SHP77 treated with DMSO at 0.1 percent for 48 hours (cell line): ENCODE results near the gene GRIN2A.

ENCODE experiments used
- DNase-seq: peaks from one replicate; lab custom pipeline; 2025; lab: John Stamatoyannopoulos, UW

The GRIN2A gene

DNA sequence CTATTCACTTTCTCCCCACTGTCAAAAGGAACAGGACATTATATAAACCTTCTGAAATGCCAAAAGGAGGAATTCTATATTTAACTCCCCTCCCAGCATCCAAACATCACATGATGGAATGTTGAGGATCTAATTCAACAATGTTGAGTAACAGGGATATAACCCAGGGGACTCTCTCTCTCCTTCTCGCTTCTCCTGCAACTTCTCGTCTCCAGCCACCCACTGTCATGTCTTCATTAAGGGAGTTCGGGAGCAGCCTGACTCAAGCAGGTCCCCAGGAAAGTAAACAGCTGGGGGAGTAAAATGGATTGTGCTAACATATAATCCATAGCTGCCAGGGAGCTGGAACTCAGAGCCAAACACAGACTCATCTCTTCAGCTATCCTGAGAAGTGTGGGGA, 51.7 kb downstream of the GRIN2A start:
- no peak for DNase-seq

DNA sequence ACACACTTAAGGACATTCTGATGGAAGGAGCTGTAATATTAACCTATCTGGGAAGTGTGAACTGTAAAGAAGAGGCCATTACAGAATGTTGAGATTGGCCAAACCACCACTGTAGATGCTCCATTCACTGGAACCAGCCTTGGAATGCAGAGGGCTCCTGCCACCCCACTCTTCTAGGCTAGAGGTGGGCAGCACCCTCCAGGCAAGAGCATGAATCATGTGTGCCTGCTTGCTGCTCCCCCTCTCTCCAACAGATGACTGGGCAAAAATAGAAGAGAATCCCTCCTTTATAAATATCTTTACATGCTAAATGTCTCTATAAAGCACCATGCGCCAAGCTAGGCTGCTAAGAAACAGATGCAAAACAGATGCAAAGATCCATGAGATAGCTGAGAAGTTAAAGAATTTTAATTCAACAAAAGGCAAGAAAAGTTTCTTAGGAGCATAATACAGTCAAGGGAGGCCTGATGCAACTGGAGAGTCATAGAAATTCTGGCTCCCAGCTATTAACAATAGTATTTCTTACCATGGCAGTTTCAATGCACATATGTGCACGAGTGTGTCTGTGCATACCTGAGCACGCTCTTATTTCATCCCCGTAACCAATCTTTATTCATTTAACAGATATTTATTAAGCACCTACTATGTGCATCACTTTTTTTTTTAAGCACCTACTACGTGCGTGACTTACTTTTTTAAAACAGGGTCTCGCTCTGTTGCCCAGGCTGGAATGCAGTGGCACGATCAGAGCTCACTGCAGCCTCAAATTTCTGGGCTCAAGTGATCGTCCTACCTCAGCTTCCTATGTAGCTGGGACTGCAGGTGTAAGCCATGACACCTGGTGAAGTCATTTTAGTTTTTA, 53.6 kb downstream of the GRIN2A start:
- no peak for DNase-seq

DNA sequence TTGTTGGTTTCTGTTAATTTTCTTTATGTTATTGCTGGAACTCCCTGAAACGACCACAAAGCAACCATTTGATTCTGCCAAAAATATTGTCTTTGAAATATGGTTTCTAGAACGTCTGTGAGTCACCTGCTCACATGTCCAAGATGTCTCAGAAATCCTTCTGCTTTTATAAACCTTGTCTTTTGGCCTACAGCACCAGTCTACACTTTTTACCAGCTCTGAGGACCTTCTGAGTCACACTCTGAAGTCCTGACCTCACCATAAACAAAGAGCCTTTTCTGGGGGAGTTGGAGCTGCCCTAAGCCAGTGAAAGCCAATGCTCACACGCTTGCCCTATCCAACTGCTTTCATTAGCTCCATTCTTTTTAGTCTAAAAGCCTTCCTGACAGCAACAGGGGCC, 55.5 kb downstream of the GRIN2A start:
- DNase-seq: no peak

DNA sequence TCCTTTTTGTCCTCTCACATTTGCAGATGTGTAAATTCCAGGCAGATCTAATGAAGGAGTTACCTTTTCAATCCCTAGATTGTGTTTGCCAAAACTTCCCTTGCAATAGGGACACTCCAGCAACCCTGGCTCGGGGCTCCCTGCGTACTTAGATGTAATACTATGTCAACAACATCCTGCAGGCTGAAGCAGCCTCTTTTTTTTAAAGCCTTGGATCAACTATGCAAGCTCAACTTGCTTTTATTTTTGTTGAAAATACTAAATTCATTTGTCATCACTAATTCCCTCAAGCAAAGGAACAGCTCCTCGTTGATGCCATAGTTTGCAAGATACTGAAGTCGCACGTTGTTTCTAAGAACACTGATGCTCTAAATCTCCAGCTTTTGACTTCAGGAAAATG, 59.1 kb downstream of the GRIN2A start:
- no peak for DNase-seq

DNA sequence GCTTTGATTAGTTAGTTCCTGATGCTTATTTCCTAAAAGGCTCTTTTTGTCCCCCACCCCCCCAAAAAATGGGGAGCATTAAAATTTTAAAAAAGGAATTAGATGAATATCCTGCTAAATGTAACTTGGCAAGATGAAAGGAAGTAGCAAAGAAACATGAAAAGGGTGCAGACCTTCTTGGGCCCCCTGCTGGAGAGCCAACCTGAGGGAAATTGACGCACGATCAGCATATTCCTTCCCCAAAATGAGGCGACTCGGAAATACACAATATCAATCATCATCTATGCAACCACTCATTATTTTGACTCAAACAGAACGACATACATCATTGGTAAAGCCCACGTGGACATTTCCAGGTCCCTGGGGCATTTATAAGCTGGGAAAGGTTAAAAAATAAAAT, 59.7 kb downstream of the GRIN2A start:
- DNase-seq: no peak

DNA sequence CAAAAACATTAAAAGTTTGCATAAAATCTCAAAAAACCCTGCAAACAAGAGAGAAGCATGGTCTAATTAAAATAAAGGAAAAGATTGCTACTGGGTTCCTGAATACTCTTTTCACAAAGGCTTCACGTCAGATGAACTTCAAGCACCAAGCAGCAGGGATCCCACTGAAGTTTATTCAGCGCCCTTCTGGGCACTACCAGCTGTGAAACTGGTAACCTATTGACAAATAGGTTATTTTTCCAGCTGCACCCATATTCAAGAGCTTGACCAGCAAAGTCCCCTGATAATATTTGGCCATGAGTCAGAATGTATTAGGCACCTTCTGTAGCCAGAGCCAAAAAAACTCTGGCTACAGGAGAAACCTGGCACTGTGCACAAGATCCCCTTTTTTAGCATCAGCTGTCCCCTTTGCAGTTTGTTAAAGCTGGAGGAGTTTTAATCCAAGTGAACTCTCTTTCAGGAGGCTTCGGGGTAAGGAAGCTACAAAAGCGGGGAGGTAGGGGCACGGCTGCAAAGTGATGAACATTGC, 60.3 kb downstream of the GRIN2A start:
- DNase-seq: no peak

DNA sequence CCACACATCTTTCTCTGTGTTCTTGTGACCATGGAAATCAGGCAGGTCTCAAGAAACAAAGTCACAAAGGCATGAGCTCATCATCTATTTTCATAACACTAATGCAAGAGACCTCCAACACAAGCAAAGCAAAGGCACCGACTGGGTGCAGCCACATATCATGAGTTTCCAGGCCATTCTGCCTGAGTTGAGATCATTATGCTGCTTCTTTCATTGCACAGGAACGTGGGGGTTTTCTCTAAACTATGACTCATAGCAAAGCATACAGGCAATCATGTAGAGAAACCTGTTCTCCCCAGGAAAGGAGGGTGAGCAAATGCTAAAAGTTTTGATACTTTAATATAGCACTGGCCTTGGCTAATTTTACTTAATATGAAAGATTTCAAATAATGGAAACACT, 60.7 kb downstream of the GRIN2A start:
- no peak for DNase-seq

DNA sequence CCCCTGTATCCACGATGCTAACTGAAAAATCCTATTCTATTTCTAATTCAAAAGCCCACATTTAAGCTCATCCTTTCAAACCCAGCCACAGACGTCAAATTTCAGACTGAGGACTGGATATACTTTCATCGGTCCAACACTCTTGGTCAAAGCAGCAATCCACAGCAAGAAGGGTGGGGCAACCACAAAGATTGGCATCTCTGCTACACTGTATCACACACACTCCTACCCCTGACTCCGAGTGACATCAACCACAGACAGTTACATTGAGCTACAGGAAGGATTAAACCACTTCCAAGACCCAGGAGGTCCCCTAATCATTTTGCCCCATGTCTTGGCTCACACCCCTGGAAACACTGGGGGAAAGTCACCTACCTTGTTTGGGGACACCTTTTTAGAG, 61.3 kb downstream of the GRIN2A start:
- no peak for DNase-seq

DNA sequence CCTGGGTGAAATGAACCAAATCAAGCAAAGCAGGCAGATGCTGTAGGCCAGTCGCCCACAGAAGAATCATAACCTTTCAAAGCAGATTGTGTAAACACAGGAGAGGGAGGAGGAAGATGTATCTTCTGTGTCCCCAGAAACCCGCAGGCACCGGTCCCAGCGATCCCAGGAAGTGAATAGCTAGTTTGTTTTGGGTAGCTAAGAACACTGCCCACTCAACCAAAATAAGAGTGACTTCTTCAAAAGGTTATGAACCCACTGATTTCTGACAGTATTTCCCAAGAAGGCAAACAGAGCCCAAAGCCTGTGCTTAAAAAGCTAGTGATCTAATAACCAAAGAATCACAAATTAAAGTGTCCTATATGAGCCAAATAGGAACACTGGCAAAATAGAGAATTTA, 67.8 kb downstream of the GRIN2A start:
- no peak for DNase-seq

DNA sequence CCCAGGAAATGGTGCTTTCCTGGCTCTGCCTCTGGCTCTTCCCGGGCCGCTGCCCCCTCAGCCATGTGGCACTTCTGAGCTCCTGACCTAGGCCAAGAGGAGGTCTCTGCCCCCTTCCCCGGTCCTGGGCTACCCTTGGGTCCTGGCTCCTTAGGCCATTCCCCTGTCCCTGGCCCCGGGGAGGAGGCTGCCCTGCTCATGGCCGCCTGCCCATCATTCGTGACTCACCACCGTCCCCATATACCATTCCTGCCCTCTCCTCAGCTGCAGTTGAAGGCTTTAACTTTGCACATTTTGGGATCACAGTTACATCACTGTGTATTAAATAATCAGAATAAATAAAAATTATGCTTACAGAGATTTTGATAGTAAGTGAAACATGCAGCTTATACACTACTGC, 69.0 kb downstream of the GRIN2A start:
- no peak for DNase-seq

DNA sequence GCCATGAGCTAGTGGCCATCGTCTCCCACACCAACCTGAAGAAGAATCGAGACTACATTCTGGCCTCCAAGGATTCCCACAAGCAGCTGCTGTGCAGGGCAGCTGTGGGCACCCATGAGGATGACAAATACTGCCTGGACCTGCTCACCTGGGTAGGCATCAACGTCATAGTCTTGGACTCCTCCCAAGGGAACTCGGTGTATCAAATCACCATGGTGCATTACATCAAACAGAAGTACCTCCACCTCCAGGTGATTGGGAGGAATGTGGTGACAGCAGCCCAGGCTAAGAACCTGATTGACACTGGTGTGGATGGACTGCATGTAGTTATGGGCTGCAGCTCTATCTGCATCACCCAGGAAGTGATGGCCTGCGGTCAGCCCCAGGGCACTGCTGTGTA, 70.2 kb downstream of the GRIN2A start:
- DNase-seq: no peak

DNA sequence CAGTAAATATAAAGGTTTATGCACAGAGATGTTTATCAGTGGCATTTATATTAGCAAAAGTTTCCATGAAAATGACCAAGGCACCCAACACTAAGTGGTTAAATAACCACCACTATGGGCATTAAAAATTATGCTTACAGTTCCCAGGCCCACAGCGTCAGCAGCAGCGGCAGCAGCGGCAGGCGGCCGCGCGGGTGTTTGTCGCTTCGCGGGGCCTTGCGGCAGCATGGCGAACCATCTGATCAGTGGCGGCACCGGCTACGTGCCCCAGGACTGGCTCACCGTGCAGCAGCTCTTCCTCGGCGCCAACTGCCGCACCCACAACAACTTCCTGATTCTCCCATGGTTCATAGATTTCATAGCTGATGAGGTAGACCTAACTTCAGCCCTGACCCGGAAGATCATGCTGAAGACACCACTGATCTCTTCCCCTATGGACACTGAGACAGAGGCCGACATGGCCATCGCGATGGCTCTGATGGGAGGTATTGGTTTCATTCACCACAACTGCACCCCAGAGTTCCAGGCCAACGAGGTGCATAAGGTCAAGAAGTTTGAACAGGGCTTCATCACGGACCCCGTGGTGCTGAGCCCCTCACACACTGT, 71.0 kb downstream of the GRIN2A start:
- DNase-seq: no peak

DNA sequence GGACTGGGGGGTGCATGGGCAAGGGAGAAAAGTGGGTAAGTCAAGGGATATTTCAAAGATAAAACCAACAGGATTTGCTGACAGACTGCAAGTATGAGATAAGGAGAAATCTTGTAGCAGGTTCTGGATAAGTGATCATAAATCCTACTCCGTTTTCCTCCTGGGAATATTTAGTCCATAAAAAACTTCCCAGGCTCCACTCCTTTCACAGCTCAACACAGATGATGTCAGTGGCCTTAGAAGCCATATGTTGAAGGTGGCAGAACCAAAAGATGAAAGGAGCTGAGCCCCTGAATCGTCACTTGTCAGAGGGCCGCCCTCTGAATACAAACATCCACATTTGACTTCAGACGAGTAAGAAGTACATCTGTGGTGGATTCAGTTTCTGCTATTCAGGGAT, 71.7 kb downstream of the GRIN2A start:
- no peak for DNase-seq

DNA sequence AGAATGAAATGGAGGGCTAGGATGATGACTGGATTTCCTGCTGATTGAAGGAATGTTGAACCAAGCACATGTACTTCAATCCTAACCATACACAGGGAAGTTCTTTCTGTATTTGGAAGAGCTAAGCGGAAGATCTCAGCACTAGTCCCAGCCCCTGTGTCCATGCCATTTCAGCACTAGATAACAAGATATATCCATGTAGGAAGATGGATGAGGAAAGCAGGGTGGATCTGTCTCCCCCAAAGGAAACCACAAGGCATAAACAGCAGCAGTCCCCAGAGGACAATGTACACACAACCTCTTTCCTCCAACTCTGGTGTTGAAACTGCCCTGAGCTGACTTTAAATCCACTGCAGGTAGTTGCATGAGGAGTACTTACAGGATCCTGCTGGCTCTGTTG, 75.1 kb downstream of the GRIN2A start:
- DNase-seq: no peak

DNA sequence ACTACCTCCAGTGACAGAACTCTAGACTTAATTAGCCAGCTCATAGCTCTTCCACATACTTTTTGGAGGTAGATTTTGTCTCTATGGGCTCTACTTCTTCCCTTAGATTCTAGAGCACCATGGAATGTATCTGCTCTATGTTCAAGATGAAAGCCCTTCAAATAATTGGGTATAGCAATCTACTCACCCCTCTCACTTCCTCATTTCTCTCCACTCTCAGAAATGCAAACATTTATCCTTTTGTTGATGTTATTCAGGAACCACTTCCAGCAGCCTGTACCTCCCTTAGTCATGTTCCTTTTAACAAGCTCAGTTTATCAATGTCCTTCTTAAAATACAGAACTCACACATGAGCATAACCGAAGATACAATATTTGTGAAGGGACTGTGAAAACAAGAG, 78.5 kb downstream of the GRIN2A start:
- no peak for DNase-seq

DNA sequence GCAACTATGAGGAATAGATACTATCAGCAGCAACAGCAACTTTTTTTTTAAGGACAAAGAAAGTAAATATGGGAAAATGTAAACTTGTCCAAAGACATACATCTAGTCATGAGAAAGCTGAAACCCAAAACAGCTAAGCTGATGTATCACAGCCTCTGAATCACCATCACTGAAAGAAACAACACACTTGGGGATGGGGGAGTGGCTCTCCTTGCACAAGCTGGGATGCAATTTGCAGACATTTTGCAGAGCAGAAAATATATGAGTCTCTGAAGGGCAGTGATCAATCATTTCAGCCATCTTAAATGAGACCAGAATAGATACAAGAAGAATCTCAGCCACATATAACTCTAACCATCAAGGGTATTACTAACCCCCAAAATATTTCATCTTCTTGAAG, 79.1 kb downstream of the GRIN2A start:
- no peak for DNase-seq

DNA sequence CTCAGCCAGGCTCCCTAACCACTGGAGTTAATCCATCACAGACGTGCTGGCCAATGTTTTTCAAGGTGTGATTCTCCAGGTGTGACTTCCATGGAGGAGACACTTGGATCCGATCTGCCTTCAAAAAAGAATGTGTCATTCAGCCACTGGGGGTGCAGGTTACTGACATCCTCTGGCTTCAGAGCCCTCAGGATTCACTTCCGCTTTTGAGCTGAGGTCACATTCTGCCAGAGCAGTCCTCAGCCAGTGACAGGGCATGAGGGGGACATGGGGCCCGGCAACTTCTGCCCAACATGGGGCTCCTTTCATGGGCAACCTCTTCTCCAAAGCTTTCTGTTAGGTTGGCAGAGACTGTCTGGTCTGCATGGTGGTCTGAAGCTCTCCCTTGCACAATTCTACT, 81.4 kb downstream of the GRIN2A start:
- DNase-seq: no peak

DNA sequence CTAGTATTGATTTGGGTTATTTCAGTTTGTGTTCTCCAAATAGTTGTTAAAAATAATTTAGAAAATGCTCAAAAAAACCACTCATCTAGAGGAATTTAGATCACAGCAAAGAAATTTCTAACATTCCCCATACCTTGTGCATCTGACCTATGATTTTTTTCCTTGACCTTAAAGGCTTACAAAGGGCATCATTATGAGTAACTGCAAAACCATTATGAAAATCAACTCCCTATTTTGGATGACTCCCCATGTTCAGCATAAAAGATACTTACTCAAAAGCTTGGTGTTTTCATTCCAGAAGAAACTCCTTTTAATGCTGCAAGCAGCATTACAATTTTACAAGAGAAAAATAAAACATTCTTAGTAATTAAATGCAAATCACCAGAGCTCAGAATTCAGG, 83.2 kb downstream of the GRIN2A start:
- DNase-seq: no peak

DNA sequence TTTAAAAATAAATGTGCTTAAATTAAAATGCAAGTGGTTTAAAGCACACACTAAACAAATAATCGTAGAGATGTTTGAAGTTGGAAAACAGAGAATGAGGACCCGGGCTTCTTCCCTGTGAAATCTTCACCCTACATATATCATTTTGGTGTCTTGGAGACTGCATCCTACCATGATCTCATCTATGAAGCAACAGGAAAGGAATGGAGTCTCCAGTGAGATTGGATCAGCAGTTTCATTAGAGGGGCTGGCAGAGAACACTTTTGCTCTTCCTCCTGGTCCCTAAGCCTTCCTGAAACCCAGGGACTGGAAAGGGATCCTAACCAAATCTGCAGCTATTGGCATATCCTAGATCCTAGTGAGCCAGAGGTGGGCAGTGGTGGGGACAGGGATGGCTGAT, 85.0 kb downstream of the GRIN2A start:
- no peak for DNase-seq

DNA sequence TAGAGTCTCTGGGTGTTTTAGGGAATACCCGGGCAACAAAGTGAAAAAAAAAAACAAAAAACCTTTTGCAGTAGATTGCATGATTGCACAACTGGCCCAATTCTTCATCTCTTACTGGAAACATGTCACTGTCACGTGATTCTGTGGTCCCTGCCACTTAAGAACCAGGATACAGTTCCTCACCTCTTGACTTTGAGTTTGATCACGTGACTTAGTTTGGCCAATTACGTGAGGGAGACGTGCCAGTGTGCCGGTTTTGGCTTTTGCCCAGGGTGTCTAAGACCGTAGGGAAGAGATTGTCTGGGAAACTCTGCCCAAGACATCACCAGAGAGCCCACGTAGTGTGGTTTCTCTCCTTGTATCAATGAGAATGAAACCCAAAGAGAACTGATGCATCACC, 88.7 kb downstream of the GRIN2A start:
- DNase-seq: no peak

DNA sequence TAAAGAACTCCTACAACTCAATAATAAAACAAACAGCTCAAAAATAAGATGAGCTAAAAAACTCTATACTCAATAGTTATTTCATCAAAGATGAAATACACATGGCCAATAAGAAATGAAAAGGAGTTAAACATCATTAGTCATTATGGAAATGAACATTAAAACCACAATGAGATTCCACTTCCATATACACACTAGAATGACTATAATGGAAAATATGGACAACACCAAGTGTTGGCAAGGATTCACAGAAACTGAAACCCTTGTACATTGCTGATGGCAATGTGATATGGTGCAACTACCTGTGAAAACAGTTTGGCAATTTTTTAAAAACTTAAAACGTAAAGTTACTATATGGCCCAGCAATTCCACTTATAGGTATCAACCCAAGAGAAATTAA, 91.4 kb downstream of the GRIN2A start:
- no peak for DNase-seq

DNA sequence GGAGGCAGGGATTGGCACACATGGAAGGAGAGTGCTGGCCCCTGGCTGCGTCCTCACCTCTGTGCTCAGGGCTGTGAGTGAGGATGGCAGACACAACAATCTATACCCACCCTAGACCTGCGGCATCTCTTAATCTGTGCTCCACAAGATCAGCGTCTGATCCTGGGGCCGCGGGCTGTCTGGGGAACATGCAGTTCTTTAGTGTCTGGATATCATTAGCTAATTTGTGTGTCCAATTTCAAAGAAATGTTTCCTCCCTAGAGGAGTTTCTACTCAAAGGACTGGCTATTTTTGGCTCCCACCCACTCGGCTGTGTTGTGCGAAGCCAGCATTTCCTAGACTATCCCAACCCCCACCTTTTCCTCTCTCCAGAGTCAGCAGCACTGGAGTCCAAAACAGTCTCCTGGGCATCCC, 93.8 kb downstream of the GRIN2A start:
- DNase-seq: no peak

DNA sequence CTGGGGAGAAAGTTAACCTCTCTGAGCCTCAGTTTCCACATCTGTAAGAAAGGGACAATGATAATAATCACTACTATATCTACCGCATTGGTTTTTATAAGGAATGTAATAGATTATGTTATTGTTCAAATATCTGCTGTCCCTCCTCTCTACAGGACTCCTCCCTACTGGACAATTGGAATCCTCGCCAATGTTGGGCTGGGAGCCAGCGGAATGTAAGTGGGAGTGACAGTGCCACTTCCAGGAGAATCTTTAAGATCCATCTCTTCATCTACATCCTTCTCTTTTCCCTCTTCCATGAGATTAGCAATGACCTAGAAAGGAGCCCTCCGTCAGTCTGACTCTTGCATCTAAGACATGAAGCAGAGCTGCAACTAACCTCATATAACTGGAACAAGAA, 95.1 kb downstream of the GRIN2A start:
- DNase-seq: no peak

DNA sequence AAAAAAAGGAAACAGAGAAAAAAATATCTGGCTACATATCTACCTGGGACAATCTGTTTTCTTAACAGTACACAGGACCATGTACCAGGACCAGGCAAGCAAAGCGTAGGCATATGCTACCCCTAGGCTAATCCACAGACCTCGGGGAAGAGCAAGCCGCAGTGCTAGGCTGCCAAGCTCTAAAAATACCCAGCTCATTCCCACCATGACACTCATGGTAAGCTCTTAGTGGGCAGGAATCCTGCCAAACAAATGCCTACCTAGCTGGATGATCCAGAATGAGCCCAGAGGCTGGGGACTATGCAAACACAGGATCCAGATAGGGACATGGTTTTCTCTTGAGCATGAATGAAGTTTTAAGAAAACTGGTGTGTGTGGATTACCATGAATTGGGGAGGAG, 95.6 kb downstream of the GRIN2A start:
- no peak for DNase-seq
